Activated CD8-positive, alpha-beta memory T cell treated with anti-CD3 and anti-CD28 coated beads, Interleukin-2, amount 50 U/mL, for 24 hours (primary cell): ENCODE data around the gene ALOX5.
"Not testable (repeated sequence)": the region's sequence is repeated elsewhere in the genome, so short reads cannot be mapped to it uniquely, and the experiment has no call there.

Source experiments
- DNase-seq: peaks from one replicate; pipeline ENCODE4 v3.0.0-alpha.2; 2020; ENCODE audit errors: extremely low read depth

The ALOX5 gene

DNA sequence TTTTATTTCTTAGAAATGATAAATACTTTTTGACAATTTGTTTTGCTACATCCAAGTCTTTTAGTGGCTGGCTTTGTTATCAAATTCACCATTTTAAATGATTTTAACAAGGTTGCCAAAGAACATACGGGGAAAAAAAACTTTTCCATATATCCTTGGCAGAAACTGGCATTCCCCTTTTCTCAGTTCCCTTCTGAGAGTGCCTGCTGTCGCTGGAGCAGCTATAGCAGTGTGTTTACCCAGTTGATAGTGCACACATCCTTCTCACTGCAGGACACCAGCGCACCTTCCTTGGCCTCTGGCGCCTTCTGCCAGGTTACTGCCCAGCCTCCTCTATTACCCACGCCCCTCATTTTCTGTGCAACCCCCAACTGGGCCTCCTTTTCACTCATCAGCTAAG lies 94.1 kb downstream of the ALOX5 start:
- no peak for DNase-seq

DNA sequence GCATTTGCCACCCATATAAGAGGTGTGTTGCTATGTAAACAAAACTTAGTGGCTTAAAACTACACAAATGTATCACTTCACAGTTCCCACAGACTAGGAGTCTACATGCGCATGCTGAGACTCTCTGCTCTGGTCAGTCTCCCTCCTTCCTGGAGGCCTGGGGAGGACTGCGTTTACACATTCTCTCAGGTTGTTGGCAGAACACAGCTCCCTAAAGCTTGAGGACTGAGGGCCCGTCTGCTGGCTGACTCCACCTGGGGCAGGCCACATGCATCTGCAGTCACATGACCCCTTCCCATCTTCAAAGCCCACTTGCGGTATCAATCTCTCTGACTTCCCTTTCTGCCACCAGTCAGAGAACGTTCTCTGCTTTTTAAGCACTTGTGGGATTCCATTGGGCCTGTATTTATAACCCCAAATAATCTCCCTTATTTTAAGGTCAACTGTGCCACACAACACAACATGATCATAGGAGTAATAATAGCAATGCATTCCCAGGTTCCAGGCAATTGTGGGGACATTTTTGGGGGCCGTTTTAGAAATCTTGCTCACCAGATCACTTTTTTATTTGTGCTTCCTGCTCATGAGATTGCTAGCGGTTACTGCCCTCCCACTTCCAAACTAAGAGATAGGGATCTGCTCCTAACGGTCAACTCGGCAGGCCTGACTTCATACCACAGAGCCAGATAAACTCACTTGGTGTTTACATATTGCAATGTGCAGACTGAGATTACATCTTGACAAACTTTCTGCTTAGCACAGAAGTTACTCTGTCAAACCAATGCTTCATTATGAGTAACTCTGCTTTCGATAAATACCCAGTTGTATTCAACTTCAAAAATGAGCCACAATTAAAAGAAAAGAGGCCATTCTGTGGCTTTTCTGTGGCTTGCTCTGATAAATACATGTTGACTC lies 96.3 kb downstream of the ALOX5 start:
- DNase-seq = no peak

DNA sequence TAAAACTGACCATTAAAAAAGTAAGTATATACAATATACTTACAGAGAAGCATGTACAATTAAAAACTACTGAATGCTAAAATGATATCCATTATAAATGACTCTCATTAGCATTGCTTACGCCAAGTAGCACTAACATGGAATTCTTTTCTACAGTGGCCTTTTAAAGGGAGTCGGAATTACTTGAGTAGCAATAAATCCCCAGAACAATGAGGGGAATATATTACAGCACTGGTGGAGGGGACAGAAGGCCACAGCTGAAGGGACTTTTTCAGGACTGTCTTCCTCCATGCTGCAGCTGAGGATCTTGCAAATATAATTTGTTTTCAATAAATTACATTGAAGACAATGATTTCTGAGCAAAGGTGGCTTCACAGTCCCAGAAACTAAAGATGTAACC lies 97.0 kb downstream of the ALOX5 start:
- no peak for DNase-seq

DNA sequence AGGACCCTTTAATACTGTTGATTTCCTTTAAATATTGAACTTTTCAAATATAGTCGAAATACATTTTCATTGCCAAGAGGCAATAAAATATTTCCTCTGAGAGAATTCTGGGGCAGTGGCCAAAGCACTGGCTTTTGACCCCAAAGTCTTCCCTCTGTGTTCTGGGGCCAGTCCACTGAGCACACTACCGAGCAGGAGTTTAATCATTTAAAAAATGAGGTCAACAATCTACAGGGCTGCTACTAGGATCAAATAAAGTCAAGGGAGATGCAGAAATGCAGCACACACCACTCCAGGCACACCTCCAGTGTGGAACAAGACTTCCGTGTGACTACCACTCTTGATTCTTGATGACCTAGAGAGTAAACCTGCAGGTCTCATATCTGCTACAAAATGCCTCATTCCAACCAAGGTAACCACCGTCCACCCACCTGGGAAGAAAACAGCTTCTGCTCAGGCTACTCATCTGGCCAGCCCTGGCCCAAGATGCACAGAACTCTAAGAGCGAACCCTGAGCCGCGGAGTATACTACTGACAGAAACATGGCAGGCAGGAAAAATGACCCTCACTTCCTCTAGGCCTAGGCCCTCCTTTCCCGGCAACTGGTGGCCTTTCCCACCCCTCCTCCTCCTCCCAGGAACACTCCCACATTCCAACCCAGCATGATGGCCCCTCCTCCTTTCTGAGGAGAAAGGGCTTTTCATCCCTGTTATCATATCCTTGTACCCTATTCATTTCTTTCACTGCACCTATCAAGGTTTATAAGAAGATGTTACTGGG lies 97.7 kb downstream of the ALOX5 start:
- DNase-seq = no peak

DNA sequence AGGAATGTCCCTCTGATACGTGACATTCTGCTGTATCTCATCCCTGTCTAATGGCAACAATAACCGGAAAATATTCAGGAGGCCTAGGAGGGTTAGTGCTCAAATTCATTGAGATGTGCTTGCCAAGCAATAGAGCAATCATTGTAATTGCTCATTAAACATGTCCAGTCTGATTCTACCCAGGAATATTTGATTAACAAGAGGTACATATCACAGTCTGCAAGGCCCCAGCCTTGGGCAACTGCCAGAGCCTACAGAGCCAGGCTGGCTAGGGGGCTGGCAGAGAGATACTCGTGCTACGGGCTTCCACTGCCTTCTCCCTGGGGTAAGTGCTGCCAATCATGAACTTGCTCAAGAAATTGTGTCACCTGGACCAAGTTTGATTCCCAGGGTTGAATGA lies 99.1 kb downstream of the ALOX5 start:
- no peak for DNase-seq

DNA sequence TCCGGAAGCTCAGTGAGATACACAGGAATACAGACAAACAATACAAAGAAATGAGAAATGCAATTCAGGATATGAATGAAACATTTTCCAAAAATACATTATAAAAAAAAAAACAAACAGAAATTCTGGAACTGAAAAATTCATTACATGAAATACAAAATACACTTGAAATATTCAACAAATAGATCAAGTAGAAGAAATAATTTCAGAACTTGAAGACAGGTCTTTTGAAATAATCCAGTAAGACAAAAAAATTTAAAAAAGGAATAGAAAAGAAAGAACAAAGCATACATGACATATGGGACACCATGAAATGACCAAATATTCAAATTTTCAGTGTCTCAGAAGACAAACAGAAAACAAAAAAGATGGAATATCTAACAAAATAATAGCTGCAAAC lies 102.5 kb downstream of the ALOX5 start:
- no peak for DNase-seq

DNA sequence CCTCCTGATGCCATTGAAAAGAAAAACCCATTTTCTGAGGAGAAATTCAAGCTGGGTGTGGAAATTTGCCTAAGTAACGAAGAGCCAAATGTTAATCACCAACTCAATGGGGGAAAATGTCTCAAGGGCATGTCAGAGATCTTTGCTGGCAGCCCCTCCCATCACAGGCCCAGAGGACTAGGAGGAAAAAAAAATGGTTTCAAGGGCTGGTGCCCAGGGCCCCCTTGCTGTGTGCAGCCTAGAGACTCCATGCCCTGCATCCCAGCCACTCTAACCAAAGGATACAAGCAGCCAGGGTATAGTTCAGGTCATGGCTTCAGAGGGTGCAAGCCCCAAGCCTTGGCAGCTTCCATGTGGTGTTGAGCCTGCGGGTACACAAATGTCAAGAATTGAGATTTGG lies 106.3 kb downstream of the ALOX5 start:
- no peak for DNase-seq

DNA sequence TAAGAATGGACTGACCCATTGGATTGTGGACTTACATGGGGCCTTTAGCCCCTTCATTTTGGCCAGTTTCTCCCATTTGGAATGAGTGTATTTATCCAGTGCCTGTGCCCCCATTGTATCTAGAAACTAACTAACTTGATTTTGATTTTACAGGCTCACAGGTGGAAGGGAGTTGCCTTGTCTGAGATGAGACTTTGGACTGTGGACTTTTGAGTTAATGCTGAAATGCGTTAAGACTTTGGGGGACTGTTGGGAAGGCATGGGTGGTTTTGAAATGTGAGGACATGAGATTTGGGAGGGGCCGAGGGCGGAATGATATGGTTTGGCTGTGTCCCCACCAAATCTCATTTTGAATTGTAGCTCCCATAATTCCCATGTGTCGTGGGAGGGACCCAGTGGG lies 107.1 kb downstream of the ALOX5 start:
- DNase-seq = not testable (repeated sequence)

DNA sequence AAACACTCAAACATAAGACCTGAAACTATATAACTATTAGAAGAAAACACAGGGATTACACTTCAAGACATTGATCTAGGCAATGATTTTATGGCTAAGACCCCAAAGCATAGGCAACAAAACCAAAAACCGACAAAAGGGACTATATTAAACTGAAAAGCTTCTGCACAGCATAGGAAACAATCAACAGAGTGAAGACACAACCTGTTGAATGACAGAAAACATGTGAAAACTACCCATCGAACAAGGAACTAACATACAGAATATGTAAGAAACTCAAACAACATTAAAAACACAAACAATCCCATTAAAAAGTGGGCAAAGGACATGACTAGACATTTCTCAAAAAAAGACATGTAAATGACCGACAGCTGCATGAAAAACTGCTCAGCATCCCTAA lies 109.0 kb downstream of the ALOX5 start:
- no peak for DNase-seq

DNA sequence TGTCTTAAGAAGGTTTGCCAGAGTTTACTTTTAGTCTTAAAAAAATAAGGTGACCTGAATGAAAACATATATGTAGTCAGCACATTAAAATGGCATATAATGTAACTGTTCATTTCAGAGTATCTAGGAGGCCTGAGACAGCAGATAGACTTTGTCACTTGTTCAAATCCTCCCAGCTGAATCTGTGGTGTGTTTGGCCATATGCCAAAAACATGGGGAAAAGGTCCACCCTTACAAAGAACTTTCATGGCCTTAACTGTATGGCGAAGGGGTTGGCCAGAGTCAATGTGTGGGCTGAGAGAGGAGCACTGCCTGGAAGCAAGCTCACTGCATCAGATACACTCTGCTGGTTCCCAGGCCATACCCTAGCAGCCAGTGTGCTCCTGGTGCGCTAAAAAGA lies 113.7 kb downstream of the ALOX5 start:
- no peak for DNase-seq

DNA sequence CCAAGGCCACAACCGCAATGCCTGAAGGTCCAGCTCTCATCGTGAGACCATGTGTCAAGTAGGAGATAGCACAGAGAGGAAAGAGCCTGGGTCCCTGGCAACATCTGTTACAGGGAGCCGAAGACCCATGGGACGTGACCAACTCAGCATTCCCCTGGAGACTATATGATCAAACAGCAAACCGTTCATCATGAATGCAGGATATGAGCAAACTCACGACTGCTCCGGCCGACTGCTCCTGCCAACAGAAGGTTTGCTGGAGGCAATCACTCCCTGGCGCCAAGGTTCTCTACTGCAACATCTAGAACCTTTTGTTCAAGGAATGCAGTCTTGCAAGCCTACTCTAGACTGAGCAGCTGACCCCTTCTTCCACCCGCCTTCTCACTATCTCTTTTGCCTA lies 114.3 kb downstream of the ALOX5 start:
- DNase-seq = no peak

DNA sequence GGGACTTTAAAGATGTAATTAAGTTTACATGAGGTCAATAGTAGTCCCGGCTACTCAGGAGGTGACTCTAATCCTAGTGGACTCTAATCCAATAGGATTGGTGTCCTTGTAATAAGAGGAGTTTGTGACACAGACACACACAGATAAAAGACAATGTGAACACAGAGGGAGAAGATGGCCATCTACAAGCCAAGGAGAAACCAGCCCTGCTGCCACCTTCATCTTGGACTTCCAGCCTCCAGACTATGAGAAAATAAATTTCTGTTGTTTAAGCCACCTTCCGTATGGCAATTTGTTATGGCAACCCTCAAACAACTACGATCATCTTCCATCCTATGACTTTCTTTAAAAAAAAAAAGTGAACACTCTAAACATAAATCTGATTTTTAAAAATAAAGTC lies 116.3 kb downstream of the ALOX5 start:
- DNase-seq = no peak

DNA sequence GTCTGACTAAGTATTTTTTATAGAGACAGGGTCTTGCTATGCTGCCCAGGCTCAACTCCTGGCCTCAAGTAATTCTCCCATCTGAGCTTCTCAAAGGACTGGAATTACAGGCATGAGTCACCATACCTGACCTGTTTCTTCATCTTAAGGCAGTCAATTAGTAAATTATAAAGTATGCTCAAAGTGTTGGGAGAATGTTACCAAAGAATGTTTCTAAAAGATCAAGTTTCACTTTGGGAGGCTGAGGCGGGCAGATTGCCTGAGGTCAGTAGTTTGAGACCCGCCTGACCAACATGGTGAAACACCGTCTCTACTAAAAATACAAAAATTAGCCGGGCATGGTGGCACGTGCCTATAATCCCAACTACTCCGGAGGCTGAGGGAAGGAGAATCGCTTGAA lies 117.0 kb downstream of the ALOX5 start:
- no peak for DNase-seq
